Vagina (tissue), 2 donors: ENCODE data around the gene MSI2. TPM values are rescaled to one million over a fixed set of nuclear protein-coding genes. Genes with fewer than 3 reads are reported as not detected.

Source experiments
- DNase-seq, 2 donors: peaks; one replicate each; pipeline ENCODE4 v3.0.0-alpha.2; 2017; ENCODE audit errors: extremely low spot score in 2 of 2
- H3K27ac ChIP-seq: fragments of 200-600 bp; sonication (generic); one replicate; pipeline ENCODE4 v1.5.1; 2019
- H3K27me3 ChIP-seq: fragments of 200-600 bp; sonication (generic); one replicate; pipeline ENCODE4 v1.5.1; 2019
- H3K36me3 ChIP-seq, 2 donors: fragments of 200-600 bp; sonication (generic); one replicate each; pipeline ENCODE4 v1.5.1; 2017 to 2019
- H3K4me1 ChIP-seq: fragments of 200-600 bp; sonication (generic); one replicate; pipeline ENCODE4 v1.5.1; 2019
- H3K4me3 ChIP-seq, 2 donors: fragments of 200-600 bp; sonication (generic); 1 replicate in 1 of 2; 2 replicates in 1 of 2; pipeline ENCODE4 v1.5.1; 2016 to 2019
- H3K9me3 ChIP-seq: fragments of 200-600 bp; sonication (generic); one replicate; pipeline ENCODE4 v1.5.1; 2019
- CTCF ChIP-seq, 3 experiments: fragments of 450-650 bp in 2 of 3; fragments of 200-600 bp in 1 of 3; sonication (generic) in 1 of 3; IDR thresholded peaks; one replicate each; pipeline ENCODE4 v1.5.1; 2017 to 2019; ENCODE audit warnings: antibody characterized with exemption in 3 of 3, mild to moderate bottlenecking in 2 of 3, moderate library complexity in 2 of 3
- POLR2A ChIP-seq, 2 donors: fragments of 450-650 bp; IDR thresholded peaks; one replicate each; pipeline ENCODE4 v1.6.1; 2017; ENCODE audit warnings: antibody characterized with exemption in 2 of 2, mild to moderate bottlenecking in 2 of 2, moderate library complexity in 2 of 2
- POLR2AphosphoS5 ChIP-seq, 2 donors: sonication (generic); formaldehyde crosslinking; IDR thresholded peaks; one replicate each; pipeline ENCODE4 v1.9.0; 2017; ENCODE audit warnings: antibody characterized with exemption in 2 of 2, mild to moderate bottlenecking in 2 of 2, low read depth in 1 of 2; ENCODE audit not compliant: insufficient read depth in 1 of 2
- intact Hi-C: fragments of 100-400 bp; cut with DNase I; formaldehyde crosslinking; loops from one replicate; pipeline ENCODE4 v1.15.1; 2023
- total RNA-seq: library from RNA; depleted of rRNA; stranded (reverse); fragments of >200 nt; gene quantifications from one replicate; pipeline ENCODE4 v1.2.3, GENCODE V29; 2016

The MSI2 gene
- total RNA-seq, 1 donor from 2014 or later = 27.3 TPM

DNA sequence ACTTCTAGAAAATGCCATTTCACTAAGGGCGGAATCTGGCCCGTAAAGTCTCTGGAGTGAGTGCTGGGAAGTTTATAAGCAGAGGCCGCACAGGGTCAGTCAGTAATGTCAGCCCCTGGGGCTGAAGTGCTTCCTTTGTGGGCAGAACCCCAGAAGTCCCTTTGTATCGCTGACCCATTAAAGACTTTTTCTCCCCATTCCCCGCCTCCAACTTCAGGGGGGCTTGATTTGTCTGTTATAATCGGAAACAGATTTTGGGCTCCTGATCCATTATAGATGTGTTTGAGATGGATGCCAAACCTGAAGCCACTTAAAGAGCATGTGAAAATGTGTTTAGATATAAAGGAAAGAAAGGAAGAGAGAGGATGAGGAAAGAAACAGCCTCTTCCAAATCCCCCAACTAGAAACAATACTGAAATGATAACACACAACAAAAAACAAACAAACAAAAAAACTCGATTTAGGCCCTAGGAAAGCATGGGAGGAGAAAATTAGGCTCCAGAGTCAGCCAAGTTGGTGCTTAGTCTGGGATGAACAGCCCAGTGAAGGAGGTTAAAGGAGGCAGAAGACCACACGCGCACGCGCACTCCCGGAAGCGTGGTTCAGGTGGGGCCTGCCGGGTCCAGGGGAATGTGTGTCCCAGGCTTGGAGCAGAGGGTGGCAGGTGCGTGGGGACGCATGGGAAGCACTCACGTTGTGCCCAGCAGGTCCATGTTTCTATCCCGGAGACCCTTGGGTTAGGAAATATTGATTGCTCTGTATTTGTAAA lies 27.1 kb downstream of the MSI2 start:
- H3K9me3 ChIP-seq = no peaks in the 10 kb centered on the region
- peaks cover 9% of the 10 kb centered on the region for H3K4me1 ChIP-seq
- H3K27ac ChIP-seq = no peak overlapping the region
- no peaks in the 10 kb centered on the region for H3K36me3 ChIP-seq
- no peak overlapping the region for H3K4me3 ChIP-seq
- H3K27me3 ChIP-seq = no peaks in the 10 kb centered on the region
- intact Hi-C loops = no loop called here
- DNase-seq = no peak
- TF ChIP-seq POLR2AphosphoS5 (IDR thresholded peaks at IDR 0.05; ENCODE audit: insufficient read depth in 1 of 2, low read depth in 1 of 2) (no peak), POLR2A (IDR thresholded peaks at IDR 0.05) (no peak), CTCF (IDR thresholded peaks at IDR 0.05) (no peak)

- intact Hi-C loops = no loop called here
- H3K27me3 ChIP-seq = no peaks in the 10 kb centered on the region
- no peaks in the 10 kb centered on the region for H3K36me3 ChIP-seq
- TF ChIP-seq POLR2A (IDR thresholded peaks at IDR 0.05) (no peak), CTCF (IDR thresholded peaks at IDR 0.05) (no peak), POLR2AphosphoS5 (IDR thresholded peaks at IDR 0.05; ENCODE audit: insufficient read depth in 1 of 2, low read depth in 1 of 2) (no peak)
- peaks cover 10% of the 10 kb centered on the region for H3K4me1 ChIP-seq
- DNase-seq = no peak
- no peaks in the 10 kb centered on the region for H3K9me3 ChIP-seq
- no peak overlapping the region for H3K27ac ChIP-seq
- H3K4me3 ChIP-seq = no peak overlapping the region
Observed at GRCh38 chr17:57284583-57284982, 28.3 kb downstream of the MSI2 start.

GRCh38 chr17:57284984-57285646 lies 28.8 kb downstream of the MSI2 start:
- intact Hi-C loops = no loop called here
- Histone ChIP-seq H3K27ac (no peak overlapping the region), H3K36me3 (no peaks in the 10 kb centered on the region), H3K4me1 (peaks cover 10% of the 10 kb centered on the region), H3K27me3 (no peaks in the 10 kb centered on the region), H3K4me3 (no peak overlapping the region), H3K9me3 (no peaks in the 10 kb centered on the region)
- no peak for DNase-seq
- TF ChIP-seq POLR2A (IDR thresholded peaks at IDR 0.05) (no peak), POLR2AphosphoS5 (IDR thresholded peaks at IDR 0.05; ENCODE audit: insufficient read depth in 1 of 2, low read depth in 1 of 2) (no peak), CTCF (IDR thresholded peaks at IDR 0.05) (no peak)

DNA sequence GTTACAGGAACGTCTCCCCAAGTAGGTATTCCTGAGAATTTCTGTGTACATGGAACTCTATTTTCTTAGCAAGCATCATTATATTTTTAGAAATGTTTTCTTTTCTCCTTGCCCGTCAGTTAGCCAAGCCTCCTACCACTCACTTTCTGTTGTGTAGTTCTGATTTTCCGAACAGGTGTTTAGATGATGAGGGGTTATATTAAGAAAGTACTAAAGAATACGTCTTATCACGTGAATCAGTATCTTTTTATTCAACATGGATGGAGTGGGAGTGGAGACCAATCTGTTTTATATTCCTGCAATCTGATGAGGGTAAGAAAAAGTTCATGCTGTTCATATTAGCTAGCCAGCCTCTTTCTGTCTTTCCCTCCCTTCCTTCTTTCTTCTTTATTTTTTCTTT lies 29.4 kb downstream of the MSI2 start:
- Histone ChIP-seq H3K27me3 (no peaks in the 10 kb centered on the region), H3K9me3 (no peaks in the 10 kb centered on the region), H3K4me3 (no peak overlapping the region), H3K4me1 (peaks cover 10% of the 10 kb centered on the region), H3K36me3 (no peaks in the 10 kb centered on the region), H3K27ac (no peak overlapping the region)
- intact Hi-C loops = no loop called here
- TF ChIP-seq POLR2A (IDR thresholded peaks at IDR 0.05) = no peak
- no peak for TF ChIP-seq POLR2AphosphoS5 (IDR thresholded peaks at IDR 0.05; ENCODE audit: insufficient read depth in 1 of 2, low read depth in 1 of 2)
- no peak for TF ChIP-seq CTCF (IDR thresholded peaks at IDR 0.05)
- DNase-seq = no peak
